ENCODE data around the gene ARHGAP32. TPM values are rescaled to one million over a fixed set of nuclear protein-coding genes. Genes with fewer than 3 reads are reported as not detected.

ARHGAP32 gene
- total RNA-seq, 1 experiment from 2014 or later: 27.8 TPM

- ATAC-seq: no peak
- ChIA-PET RAD21 (ENCODE audit: low non-redundant PET in 1 of 2, low total read pairs in 2 of 2, uncharacterized antibody in 2 of 2, unreplicated experiment in 2 of 2) (no interaction called here), POLR2A (no interaction called here), CTCF (no interaction called here)
- BruUV-seq (replicated peaks): no TSS peak
- Histone ChIP-seq H3K79me2 (ENCODE audit: insufficient read depth, low read length) (no peaks in the 10 kb centered on the region), H3K27me3 (ENCODE audit: insufficient read depth, low read length) (no peaks in the 10 kb centered on the region), H3K4me3 (replicated peaks in 1 of 2; ENCODE audit: low read depth in 1 of 2, low read length in 2 of 2) (no peak overlapping the region), H3K27ac (ENCODE audit: low read depth, low read length) (no peak overlapping the region), H3K36me3 (ENCODE audit: control insufficient read depth in 1 of 2, insufficient read depth in 2 of 2, low read length in 2 of 2) (no peaks in the 10 kb centered on the region), H3K4me2 (ENCODE audit: low read length) (no peak overlapping the region), H3K9ac (ENCODE audit: low read length) (no peak overlapping the region), H3K4me1 (ENCODE audit: control insufficient read depth in 1 of 2, insufficient read depth in 2 of 2, low read length in 2 of 2) (no peaks in the 10 kb centered on the region), H4K20me1 (ENCODE audit: insufficient read depth) (no peaks in the 10 kb centered on the region), H2AFZ (ENCODE audit: low read depth, low read length, poor library complexity, severe bottlenecking) (no peak overlapping the region), H3K9me2 (ENCODE audit: insufficient read depth) (no peaks in the 10 kb centered on the region), H3K9me3 (ENCODE audit: control insufficient read depth in 1 of 2, insufficient read depth in 1 of 2, low read depth in 1 of 2, low read length in 2 of 2) (0 out of 4 replicates have a peak, but pooled peaks cover 0 to 4% of the 10 kb centered on the region in 2 experiments)
- DNase-seq (ENCODE audit: low read depth, low spot score): no peak
- intact Hi-C loops (cut with micrococcal nuclease): no loop called here
- TF ChIP-seq ELF1 (IDR thresholded peaks at IDR 0.05; ENCODE audit: borderline replicate concordance, low read depth): no peak
- TF ChIP-seq TCF7L2 (IDR thresholded peaks at IDR 0.05; ENCODE audit: borderline replicate concordance, extremely low read depth, insufficient read depth, insufficient read length): no peak
- TF ChIP-seq EZH2 (IDR thresholded peaks at IDR 0.05): no peak
- TF ChIP-seq SRF (IDR thresholded peaks at IDR 0.05; ENCODE audit: low read depth): no peak
- no peak for TF ChIP-seq POLR2A (IDR thresholded peaks at IDR 0.05; ENCODE audit: borderline replicate concordance, extremely low read depth, insufficient read depth, insufficient read length)
- TF ChIP-seq ZBTB33 (IDR thresholded peaks at IDR 0.05; ENCODE audit: extremely low read depth, insufficient replicate concordance, low read length): no peak
- no peak for TF ChIP-seq EGR1 (IDR thresholded peaks at IDR 0.05; ENCODE audit: low read depth)
- TF ChIP-seq SIN3A (IDR thresholded peaks at IDR 0.05; ENCODE audit: low read depth): no peak
- no peak for TF ChIP-seq SP1 (IDR thresholded peaks at IDR 0.05; ENCODE audit: low read depth)
- no peak for TF ChIP-seq RAD21 (IDR thresholded peaks at IDR 0.05; ENCODE audit: low read depth)
- no peak for TF ChIP-seq YY1 (IDR thresholded peaks at IDR 0.05; ENCODE audit: extremely low read depth, insufficient replicate concordance, low read depth, low read length)
- TF ChIP-seq EZH2phosphoT487 (IDR thresholded peaks at IDR 0.05; ENCODE audit: borderline replicate concordance): no peak
- no peak for TF ChIP-seq JUND (IDR thresholded peaks at IDR 0.05)
- TF ChIP-seq FOSL1 (IDR thresholded peaks at IDR 0.05; ENCODE audit: low read depth): no peak
- no peak for TF ChIP-seq CEBPB (IDR thresholded peaks at IDR 0.05; ENCODE audit: low read depth)
Observed at GRCh38 chr11:129093283-129093682, 98.8 kb downstream of the ARHGAP32 start.
